Upper lobe of left lung (tissue), 4 donors: Measurements from ENCODE around the gene THOC1.

Source experiments
- CTCF ChIP-seq, 6 experiments: fragments of 450-650 bp in 4 of 6; fragments of 200-600 bp in 2 of 6; sonication (generic) in 2 of 6; IDR thresholded peaks; one replicate each; pipeline ENCODE4 v1.5.1; 2016 to 2019; ENCODE audit warnings: antibody characterized with exemption in 6 of 6
- POLR2A ChIP-seq, 4 donors: fragments of 450-650 bp; IDR thresholded peaks; one replicate each; pipeline ENCODE4 v1.5.1; 2016 to 2017; ENCODE audit warnings: antibody characterized with exemption in 4 of 4, mild to moderate bottlenecking in 2 of 4

DNA sequence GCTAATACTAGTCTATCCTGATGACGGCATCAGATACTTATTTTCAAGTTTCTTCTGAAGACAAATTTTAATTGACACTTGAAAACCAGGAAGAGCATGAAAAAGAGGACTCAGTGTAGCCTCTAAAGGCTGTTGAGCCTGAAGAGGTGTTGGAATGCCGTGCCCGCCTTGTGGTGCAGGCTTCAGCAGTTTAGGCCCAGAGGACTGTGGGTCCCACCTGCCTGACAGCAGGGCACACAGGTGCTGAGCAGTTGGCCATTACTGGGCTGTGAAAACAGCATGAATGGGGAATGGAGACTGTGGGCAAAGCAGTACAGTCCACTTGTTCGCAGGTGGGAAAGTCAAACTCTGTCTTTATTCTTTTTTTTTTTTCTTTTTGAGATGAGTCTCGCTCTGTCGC is 49.8 kb upstream of the THOC1 start:
- TF ChIP-seq CTCF (IDR thresholded peaks at IDR 0.05): no peak
- TF ChIP-seq POLR2A (IDR thresholded peaks at IDR 0.05): no peak
